ENCODE data around the gene CACNA2D3.

Gene CACNA2D3

DNA sequence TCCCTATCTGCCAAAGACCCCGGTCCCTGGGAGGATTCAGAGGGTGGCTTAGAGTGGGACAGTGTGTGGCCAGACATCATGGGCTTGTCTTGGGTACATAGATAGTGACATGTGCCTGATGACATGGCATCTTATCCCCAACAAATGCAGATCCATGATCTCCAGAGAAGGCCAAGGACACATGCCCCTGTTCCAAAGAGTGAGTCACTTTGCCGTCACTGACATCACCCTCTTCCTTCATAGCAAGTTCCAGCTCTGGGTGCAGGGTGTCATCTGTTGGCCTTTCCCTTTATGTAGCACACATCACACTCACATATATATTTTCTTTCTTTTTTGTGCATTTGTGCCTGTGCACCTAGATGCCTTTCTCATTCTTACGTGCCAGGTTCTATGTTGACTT is 455.0 kb downstream of the CACNA2D3 start:
- TF ChIP-seq, protein P1, sequence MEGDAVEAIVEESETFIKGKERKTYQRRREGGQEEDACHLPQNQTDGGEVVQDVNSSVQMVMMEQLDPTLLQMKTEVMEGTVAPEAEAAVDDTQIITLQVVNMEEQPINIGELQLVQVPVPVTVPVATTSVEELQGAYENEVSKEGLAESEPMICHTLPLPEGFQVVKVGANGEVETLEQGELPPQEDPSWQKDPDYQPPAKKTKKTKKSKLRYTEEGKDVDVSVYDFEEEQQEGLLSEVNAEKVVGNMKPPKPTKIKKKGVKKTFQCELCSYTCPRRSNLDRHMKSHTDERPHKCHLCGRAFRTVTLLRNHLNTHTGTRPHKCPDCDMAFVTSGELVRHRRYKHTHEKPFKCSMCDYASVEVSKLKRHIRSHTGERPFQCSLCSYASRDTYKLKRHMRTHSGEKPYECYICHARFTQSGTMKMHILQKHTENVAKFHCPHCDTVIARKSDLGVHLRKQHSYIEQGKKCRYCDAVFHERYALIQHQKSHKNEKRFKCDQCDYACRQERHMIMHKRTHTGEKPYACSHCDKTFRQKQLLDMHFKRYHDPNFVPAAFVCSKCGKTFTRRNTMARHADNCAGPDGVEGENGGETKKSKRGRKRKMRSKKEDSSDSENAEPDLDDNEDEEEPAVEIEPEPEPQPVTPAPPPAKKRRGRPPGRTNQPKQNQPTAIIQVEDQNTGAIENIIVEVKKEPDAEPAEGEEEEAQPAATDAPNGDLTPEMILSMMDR (IDR thresholded peaks at IDR 0.05; ENCODE audit: insufficient read depth, low read depth, low read length, missing control alignments): no peak
- DNase-seq (ENCODE audit: low read depth): no peak

DNA sequence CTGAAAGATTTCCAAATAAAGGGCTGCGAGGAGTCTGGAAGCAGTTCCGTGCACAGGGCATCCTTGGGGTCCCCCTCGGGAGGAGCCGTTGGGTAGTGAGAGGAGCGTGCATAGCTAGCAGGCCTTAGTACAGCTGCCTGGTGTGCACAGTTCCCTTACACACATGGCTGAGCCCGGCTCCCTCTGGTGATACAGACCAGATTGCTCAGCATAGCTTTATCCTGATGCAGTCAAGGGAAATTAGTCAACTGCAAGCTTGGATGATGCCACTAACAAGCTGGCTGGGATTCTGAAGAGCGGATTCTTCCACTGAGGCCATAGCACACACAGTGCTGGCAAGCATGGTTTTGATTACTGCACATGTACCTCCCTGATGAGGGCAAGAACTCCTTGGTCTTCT is 456.1 kb downstream of the CACNA2D3 start:
- TF ChIP-seq, protein P1 (IDR thresholded peaks at IDR 0.05; ENCODE audit: insufficient read depth, low read depth, low read length, missing control alignments): no peak
- H3K4me3 ChIP-seq (ENCODE audit: low read depth, low read length): no peak overlapping the region
- no peak for DNase-seq (ENCODE audit: low read depth)

More for the DNA sequence above, 455.0 kb downstream of the CACNA2D3 start:
- no peak overlapping the region for H3K4me3 ChIP-seq (ENCODE audit: low read depth, low read length)

DNA sequence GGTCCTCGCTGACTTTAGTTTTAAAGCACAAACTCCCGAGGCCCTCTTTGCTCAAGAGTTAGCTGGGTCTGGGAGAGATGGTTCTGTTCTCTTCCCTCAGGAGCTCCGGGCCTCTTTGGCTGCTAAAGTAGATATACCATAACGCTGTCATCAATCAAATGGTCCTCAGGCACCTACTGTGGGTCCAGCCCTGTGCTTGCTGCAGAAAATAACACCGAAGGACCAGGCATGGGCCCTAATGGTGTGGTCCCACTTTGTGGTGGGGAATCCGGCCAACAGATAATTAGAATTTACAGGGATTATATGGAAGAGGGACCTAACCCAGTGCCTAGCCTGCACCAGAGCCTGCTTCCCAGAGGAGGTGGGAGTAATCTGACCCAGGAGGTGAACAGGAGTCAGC is 458.1 kb downstream of the CACNA2D3 start:
- TF ChIP-seq, protein P1 (IDR thresholded peaks at IDR 0.05; ENCODE audit: insufficient read depth, low read depth, low read length, missing control alignments): no peak
- H3K4me3 ChIP-seq (ENCODE audit: low read depth, low read length): no peak overlapping the region
- no peak for DNase-seq (ENCODE audit: low read depth)

DNA sequence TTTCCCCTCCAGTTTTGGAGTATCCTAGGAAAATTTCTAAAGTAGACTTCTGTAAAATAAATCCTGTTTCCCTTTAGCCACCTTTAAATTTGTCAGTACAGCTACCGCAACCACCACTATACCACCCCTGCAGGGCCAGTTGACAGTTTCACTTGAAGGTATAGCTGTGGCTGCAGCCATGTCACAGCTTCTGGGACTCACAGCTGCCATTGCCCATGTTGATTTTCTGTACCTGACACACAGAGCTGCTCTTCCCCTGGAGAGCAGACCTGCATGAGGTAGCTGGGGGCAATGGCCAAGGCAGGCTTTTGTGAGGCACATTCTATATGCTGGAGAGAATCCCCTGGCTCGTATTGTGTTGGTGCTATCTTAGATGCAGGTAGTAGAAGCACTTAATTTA is 460.1 kb downstream of the CACNA2D3 start:
- no peak for DNase-seq (ENCODE audit: low read depth)
- TF ChIP-seq, protein P1 (IDR thresholded peaks at IDR 0.05; ENCODE audit: insufficient read depth, low read depth, low read length, missing control alignments): no peak
- H3K4me3 ChIP-seq (ENCODE audit: low read depth, low read length): no peak overlapping the region

DNA sequence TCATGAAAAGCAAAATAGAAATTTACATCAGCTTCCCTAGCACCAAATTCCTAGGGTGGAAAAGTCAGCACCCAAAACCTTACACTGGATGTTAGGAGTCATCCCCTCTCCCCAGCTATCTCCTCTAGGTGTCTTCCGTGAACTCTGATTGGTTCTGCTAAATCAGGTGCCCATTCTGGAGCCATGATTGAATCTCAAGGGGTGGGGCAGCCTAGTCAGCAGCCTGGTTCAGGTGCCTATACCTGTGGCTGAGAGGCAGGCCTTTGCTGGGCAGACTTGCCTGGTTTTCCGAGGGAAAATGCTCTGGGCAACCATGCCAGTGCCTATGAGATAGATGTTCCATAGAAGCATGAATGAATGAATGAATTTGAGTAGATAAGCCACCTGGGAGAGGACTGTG is 468.8 kb downstream of the CACNA2D3 start:
- TF ChIP-seq, protein P1 (IDR thresholded peaks at IDR 0.05; ENCODE audit: insufficient read depth, low read depth, low read length, missing control alignments): no peak
- H3K4me3 ChIP-seq (ENCODE audit: low read depth, low read length): no peak overlapping the region

DNA sequence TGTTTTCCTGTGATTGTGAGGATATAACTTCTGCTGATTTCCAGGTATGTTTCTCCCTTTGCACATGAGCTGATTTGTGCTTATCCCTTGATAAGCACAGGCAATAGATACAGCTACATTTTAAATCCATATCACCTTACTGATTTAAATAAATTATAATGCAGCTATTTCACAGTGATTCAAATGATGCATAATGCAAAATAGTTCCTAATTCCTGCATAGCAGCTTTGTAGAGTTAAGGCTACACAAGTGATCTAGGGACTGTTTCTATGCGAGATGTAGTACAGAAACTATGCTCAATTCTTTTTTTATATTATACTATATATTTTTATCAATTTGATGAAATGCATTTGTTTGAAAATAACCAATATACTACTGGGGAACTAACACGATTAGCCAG is 471.3 kb downstream of the CACNA2D3 start:
- no peak for DNase-seq (ENCODE audit: low read depth)
- H3K4me3 ChIP-seq (ENCODE audit: low read depth, low read length): no peak overlapping the region
- TF ChIP-seq, protein P1 (IDR thresholded peaks at IDR 0.05; ENCODE audit: insufficient read depth, low read depth, low read length, missing control alignments): no peak

More for the DNA sequence above, 468.8 kb downstream of the CACNA2D3 start:
- no peak for DNase-seq (ENCODE audit: low read depth)

DNA sequence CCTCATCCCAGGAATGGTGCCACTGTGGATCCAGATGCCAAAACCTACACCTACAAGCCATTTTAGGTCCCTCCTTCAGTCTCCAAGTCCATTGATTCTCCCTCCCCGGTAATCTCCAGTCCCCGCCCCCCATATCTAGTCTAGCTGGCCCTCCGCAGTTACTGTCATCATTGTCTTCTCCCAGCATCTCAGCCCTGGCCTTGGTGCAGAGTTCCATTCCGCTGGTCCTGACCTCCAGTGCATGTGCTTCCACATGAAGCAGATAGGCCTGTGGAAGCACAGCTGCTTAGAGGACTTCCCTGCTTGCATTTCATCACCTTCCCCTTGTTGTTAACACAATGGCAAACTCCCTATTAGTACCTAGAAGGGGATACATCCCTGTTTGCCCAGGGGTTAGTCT is 473.7 kb downstream of the CACNA2D3 start:
- TF ChIP-seq, protein P1 (IDR thresholded peaks at IDR 0.05; ENCODE audit: insufficient read depth, low read depth, low read length, missing control alignments): no peak
- no peak for DNase-seq (ENCODE audit: low read depth)
- no peak overlapping the region for H3K4me3 ChIP-seq (ENCODE audit: low read depth, low read length)
